AG09309 (cell line): ENCODE measurements around the gene MAPKAPK3.
A peak's percentile ranks its signal among the peaks of the same experiment; 100 is the strongest.

Experiments used
- DNase-seq: peaks from one replicate; pipeline ENCODE4 v3.0.0-alpha.2; 2010; ENCODE audit warnings: low read depth
- H3K4me3 ChIP-seq: 2 replicates; pipeline ENCODE4 v1.5.1; 2011; ENCODE audit warnings: mild to moderate bottlenecking, low read depth, low read length, moderate library complexity; ENCODE audit not compliant: control insufficient read depth
- CTCF ChIP-seq: IDR thresholded peaks from 2 replicates; pipeline ENCODE4 v1.5.1; 2011; ENCODE audit warnings: mild to moderate bottlenecking, low read depth, low read length, inconsistent platforms; ENCODE audit not compliant: insufficient read depth, control insufficient read depth; ENCODE audit errors: missing control alignments

Gene MAPKAPK3

GRCh38 chr3:50651920-50652529, 35.1 kb downstream of the MAPKAPK3 start:
- no peak overlapping the region for H3K4me3 ChIP-seq
- TF ChIP-seq CTCF = no peak
- DNase-seq = no peak

- DNase-seq = no peak
These were observed 35.8 kb downstream of the MAPKAPK3 start for GRCh38 chr3:50652709-50653108.

GRCh38 chr3:50653937-50654595, 37.1 kb downstream of the MAPKAPK3 start:
- no peak overlapping the region for H3K4me3 ChIP-seq
- DNase-seq = no peak
- no peak for TF ChIP-seq CTCF

More at GRCh38 chr3:50652709-50653108, 35.8 kb downstream of the MAPKAPK3 start:
- H3K4me3 ChIP-seq = no peak overlapping the region
- peak; percentile 35 for TF ChIP-seq CTCF

- no peak overlapping the region for H3K4me3 ChIP-seq
- TF ChIP-seq CTCF = no peak
- DNase-seq = no peak
These were observed 38.3 kb downstream of the MAPKAPK3 start for GRCh38 chr3:50655009-50655830.

- no peak overlapping the region for H3K4me3 ChIP-seq
- no peak for DNase-seq
- TF ChIP-seq CTCF = no peak
These were observed 39.7 kb downstream of the MAPKAPK3 start for GRCh38 chr3:50656417-50657195.

GRCh38 chr3:50657407-50657806, 40.5 kb downstream of the MAPKAPK3 start:
- no peak overlapping the region for H3K4me3 ChIP-seq
- DNase-seq = no peak
- TF ChIP-seq CTCF = no peak
